K562 (cell line): ENCODE measurements around the gene FBXO4. TPM values are rescaled to one million over a fixed set of nuclear protein-coding genes. Genes with fewer than 3 reads are reported as not detected.

Source experiments
- ARID3B ChIP-seq: fragments of 250-450 bp; sonication (Bioruptor Pico); IDR thresholded peaks from 2 replicates; pipeline ENCODE4 v1.4.0; 2020; ENCODE audit warnings: borderline replicate concordance
- CBX3 ChIP-seq, 2 experiments: IDR thresholded peaks; 1 replicate in 1 of 2; 2 replicates in 1 of 2; pipeline ENCODE4 v1.6.1; 2012; ENCODE audit warnings: inconsistent platforms in 2 of 2, low read length in 2 of 2, borderline replicate concordance in 1 of 2, control low read depth in 1 of 2
- ETS2 ChIP-seq: IDR thresholded peaks from 2 replicates; pipeline ENCODE4 v1.6.1; 2016; ENCODE audit warnings: borderline replicate concordance, missing genetic modification characterization, mild to moderate bottlenecking, moderate library complexity, missing compliant biosample characterization; ENCODE audit not compliant: poor library complexity, severe bottlenecking
- FOXP1 ChIP-seq: sonication (generic); formaldehyde crosslinking; IDR thresholded peaks from 2 replicates; pipeline ENCODE4 v1.8.0; 2022; ENCODE audit warnings: mild to moderate bottlenecking, missing genetic modification reagents
- KDM1A ChIP-seq, 2 experiments: fragments of 450-650 bp; IDR thresholded peaks; 2 replicates each; pipeline ENCODE4 v1.6.1; 2016; ENCODE audit warnings: mild to moderate bottlenecking in 2 of 2
- KLF1 ChIP-seq: fragments of 450-650 bp; IDR thresholded peaks from 2 replicates; pipeline ENCODE4 v1.6.1; 2016; ENCODE audit warnings: missing genetic modification characterization, missing compliant biosample characterization
- NCOA4 ChIP-seq: fragments of 450-650 bp; IDR thresholded peaks from 2 replicates; pipeline ENCODE4 v1.6.1; 2018; ENCODE audit warnings: mild to moderate bottlenecking; ENCODE audit not compliant: partially characterized antibody
- NFE2L1 ChIP-seq: fragments of 450-650 bp; IDR thresholded peaks from 2 replicates; pipeline ENCODE4 v1.6.1; 2016; ENCODE audit warnings: missing genetic modification characterization, low read depth, mild to moderate bottlenecking, missing compliant biosample characterization, moderate library complexity, borderline replicate concordance
- NRF1 ChIP-seq, 2 experiments: fragments of 450-650 bp; IDR thresholded peaks in 1 of 2; conservative IDR thresholded peaks in 1 of 2; 2 replicates each; pipeline ENCODE4 v1.6.1; 2014; ENCODE audit warnings: mild to moderate bottlenecking in 2 of 2
- RBM17 ChIP-seq: fragments of 200-400 bp; formaldehyde crosslinking; IDR thresholded peaks from 2 replicates; pipeline ENCODE4 v1.6.1; 2017; ENCODE audit warnings: low read depth, mild to moderate bottlenecking, low read length, borderline replicate concordance
- YY1 ChIP-seq, 3 experiments: IDR thresholded peaks; 2 replicates each; pipeline ENCODE4 v1.6.1; 2011; ENCODE audit warnings: low read length in 2 of 3, mild to moderate bottlenecking in 2 of 3, moderate library complexity in 2 of 3, borderline replicate concordance in 1 of 3, control low read depth in 1 of 3, low read depth in 1 of 3; ENCODE audit not compliant: insufficient read depth in 3 of 3, insufficient replicate concordance in 2 of 3, control insufficient read depth in 1 of 3, insufficient read length in 1 of 3; ENCODE audit errors: extremely low read depth in 1 of 3
- ZBTB17 ChIP-seq: fragments of 450-650 bp; formaldehyde crosslinking; IDR thresholded peaks from 2 replicates; pipeline ENCODE4 v1.4.0; 2020; ENCODE audit warnings: mild to moderate bottlenecking
- ZNF140 ChIP-seq: fragments of 250-450 bp; sonication (Bioruptor Pico); IDR thresholded peaks from 2 replicates; pipeline ENCODE4 v1.8.0; 2021; ENCODE audit warnings: moderate library complexity, mild to moderate bottlenecking, inconsistent platforms
- ZNF224 ChIP-seq: sonication (generic); formaldehyde crosslinking; IDR thresholded peaks from 2 replicates; pipeline ENCODE4 v1.8.0; 2022; ENCODE audit warnings: mild to moderate bottlenecking, missing genetic modification reagents
- ZNF586 ChIP-seq: fragments of 450-650 bp; formaldehyde crosslinking; conservative IDR thresholded peaks from 2 replicates; pipeline ENCODE4 v1.4.0; 2020; ENCODE audit warnings: mild to moderate bottlenecking, moderate library complexity
- ZNF740 ChIP-seq, 3 experiments: fragments of 200-800 bp in 1 of 3; sonication (Bioruptor generic) in 1 of 3; sonication (generic) in 1 of 3; formaldehyde crosslinking in 1 of 3; IDR thresholded peaks; 2 replicates each; pipeline versions ENCODE4 v1.6.1 to v1.8.0; 2016 to 2022; ENCODE audit warnings: mild to moderate bottlenecking in 2 of 3, missing compliant biosample characterization in 2 of 3, missing genetic modification characterization in 2 of 3, missing genetic modification reagents in 1 of 3
- polyA plus RNA-seq, 8 experiments: library from polyadenylated mRNA; depleted of rRNA in 4 of 8; stranded (reverse) in 5 of 8; unstranded in 3 of 8; fragments of >200 nt; fragmentation: Nextera tagmentation in 2 of 8; fragmentation: Illumina TruSeq in 1 of 8; extraction: Ambion mirVana in 2 of 8; extraction: Trizol in 1 of 8; gene quantifications; 2 replicates each; pipeline versions ENCODE4 v1.2.1 to v1.2.3, GENCODE V29; 2011 to 2014; ENCODE audit warnings: inconsistent platforms in 1 of 8, missing spikeins in 1 of 8
- total RNA-seq, 7 experiments: library from RNA; depleted of rRNA in 6 of 7; stranded (reverse); fragments of >200 nt in 6 of 7; fragmentation: Illumina TruSeq in 2 of 7; extraction: Trizol in 2 of 7; gene quantifications; 2 replicates each; pipeline versions ENCODE4 v1.2.1 to v1.2.3, GENCODE V29; 2011 to 2021; ENCODE audit warnings: low replicate concordance in 1 of 7
- TF ChIP-seq, protein P1 (sequence below): fragments of 250-450 bp; sonication (Bioruptor Pico); IDR thresholded peaks from 2 replicates; pipeline ENCODE4 v1.8.0; 2021; ENCODE audit warnings: moderate library complexity, mild to moderate bottlenecking, inconsistent platforms
- TF ChIP-seq, protein P2 (sequence below): fragments of 250-450 bp; sonication (Bioruptor Pico); IDR thresholded peaks from 2 replicates; pipeline ENCODE4 v1.4.0; 2020; ENCODE audit warnings: mild to moderate bottlenecking, moderate library complexity, borderline replicate concordance

Gene FBXO4
- total and polyA plus RNA-seq, 9 of the 15 experiments (the other 6 are each of a cell fraction or from before 2014, with no cell fraction given) = 5.9 to 33.4 (median 19.6) TPM

DNA sequence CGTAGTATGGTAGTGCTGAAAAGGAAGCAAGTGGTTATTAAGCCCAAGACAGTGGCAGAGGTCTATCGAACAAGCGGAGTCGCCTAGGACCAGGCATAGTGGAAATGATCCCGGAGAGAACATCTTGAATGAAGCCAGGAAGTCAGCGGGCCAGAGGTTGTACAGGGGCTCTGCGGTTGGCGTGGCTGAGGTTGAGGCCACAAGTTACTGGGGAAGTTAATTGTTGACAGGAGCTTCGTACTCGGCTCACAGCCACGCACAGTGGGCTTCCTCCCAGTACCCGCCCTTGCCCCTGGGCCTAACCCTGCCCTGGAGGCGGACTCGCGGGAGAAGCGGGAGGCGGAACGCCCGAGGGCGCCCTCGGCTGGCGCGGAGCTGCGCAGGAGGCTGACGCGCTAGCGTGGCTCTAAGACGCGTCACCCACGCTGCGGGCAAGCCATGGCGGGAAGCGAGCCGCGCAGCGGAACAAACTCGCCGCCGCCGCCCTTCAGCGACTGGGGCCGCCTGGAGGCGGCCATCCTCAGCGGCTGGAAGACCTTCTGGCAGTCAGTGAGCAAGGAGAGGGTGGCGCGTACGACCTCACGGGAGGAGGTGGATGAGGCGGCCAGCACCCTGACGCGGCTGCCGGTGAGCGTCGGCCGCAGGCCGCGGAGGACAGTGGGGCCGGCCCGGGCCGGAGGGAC, at the start of gene FBXO4 (continued):
- TF ChIP-seq, protein P1, sequence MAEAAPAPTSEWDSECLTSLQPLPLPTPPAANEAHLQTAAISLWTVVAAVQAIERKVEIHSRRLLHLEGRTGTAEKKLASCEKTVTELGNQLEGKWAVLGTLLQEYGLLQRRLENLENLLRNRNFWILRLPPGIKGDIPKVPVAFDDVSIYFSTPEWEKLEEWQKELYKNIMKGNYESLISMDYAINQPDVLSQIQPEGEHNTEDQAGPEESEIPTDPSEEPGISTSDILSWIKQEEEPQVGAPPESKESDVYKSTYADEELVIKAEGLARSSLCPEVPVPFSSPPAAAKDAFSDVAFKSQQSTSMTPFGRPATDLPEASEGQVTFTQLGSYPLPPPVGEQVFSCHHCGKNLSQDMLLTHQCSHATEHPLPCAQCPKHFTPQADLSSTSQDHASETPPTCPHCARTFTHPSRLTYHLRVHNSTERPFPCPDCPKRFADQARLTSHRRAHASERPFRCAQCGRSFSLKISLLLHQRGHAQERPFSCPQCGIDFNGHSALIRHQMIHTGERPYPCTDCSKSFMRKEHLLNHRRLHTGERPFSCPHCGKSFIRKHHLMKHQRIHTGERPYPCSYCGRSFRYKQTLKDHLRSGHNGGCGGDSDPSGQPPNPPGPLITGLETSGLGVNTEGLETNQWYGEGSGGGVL (CRISPR knock-in tag) = no peak
- TF ChIP-seq CBX3 (IDR thresholded peaks at IDR 0.05; ENCODE audit: borderline replicate concordance in 1 of 2, low read length in 2 of 2) = peak in 1 of 2 experiments; percentile 86; a peak in 2 of 3 replicates
- peak; percentile 22; the same call in 1 of the 2 replicates for TF ChIP-seq ZNF740 (CRISPR knock-in tag; IDR thresholded peaks at IDR 0.05)
- TF ChIP-seq ZNF740 (tag; IDR thresholded peaks at IDR 0.05) = no peak
- TF ChIP-seq ETS2 (tag) = no peak
- TF ChIP-seq, protein P2, sequence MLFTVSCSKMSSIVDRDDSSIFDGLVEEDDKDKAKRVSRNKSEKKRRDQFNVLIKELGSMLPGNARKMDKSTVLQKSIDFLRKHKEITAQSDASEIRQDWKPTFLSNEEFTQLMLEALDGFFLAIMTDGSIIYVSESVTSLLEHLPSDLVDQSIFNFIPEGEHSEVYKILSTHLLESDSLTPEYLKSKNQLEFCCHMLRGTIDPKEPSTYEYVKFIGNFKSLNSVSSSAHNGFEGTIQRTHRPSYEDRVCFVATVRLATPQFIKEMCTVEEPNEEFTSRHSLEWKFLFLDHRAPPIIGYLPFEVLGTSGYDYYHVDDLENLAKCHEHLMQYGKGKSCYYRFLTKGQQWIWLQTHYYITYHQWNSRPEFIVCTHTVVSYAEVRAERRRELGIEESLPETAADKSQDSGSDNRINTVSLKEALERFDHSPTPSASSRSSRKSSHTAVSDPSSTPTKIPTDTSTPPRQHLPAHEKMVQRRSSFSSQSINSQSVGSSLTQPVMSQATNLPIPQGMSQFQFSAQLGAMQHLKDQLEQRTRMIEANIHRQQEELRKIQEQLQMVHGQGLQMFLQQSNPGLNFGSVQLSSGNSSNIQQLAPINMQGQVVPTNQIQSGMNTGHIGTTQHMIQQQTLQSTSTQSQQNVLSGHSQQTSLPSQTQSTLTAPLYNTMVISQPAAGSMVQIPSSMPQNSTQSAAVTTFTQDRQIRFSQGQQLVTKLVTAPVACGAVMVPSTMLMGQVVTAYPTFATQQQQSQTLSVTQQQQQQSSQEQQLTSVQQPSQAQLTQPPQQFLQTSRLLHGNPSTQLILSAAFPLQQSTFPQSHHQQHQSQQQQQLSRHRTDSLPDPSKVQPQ (CRISPR knock-in tag) = no peak
- TF ChIP-seq RBM17 = no peak
- TF ChIP-seq KDM1A (IDR thresholded peaks at IDR 0.05) = no peak
- TF ChIP-seq NFE2L1 = no peak
- TF ChIP-seq ZBTB17 = peak; percentile 77; the same call in 1 of the 2 replicates
- no peak for TF ChIP-seq ZNF140 (CRISPR knock-in tag)
- TF ChIP-seq FOXP1 (CRISPR knock-in tag) = peak; percentile 67; the same call in 1 of the 2 replicates
- TF ChIP-seq ZNF586 (CRISPR knock-in tag) = no peak
- TF ChIP-seq YY1 (IDR thresholded peaks at IDR 0.05; ENCODE audit: borderline replicate concordance in 1 of 3, control insufficient read depth in 1 of 3, extremely low read depth in 1 of 3, insufficient read depth in 3 of 3, insufficient read length in 1 of 3, insufficient replicate concordance in 2 of 3, low read depth in 1 of 3, low read length in 2 of 3) = peak; percentile 45 to 92 (median 89)
- TF ChIP-seq KLF1 (tag) = peak; percentile 85
- no peak for TF ChIP-seq NCOA4
- TF ChIP-seq NRF1 (conservative IDR thresholded peaks at IDR 0.05 in 1 of 2, IDR thresholded peaks at IDR 0.05 in 1 of 2) = peak; percentile 90 to 92
- TF ChIP-seq ARID3B (CRISPR knock-in tag) = no peak
- no peak for TF ChIP-seq ZNF224 (CRISPR knock-in tag)
